Muscle layer of colon (tissue), 2 donors: ENCODE data around the gene HOXA9.

ENCODE experiments used
- H3K27ac ChIP-seq: one replicate; pipeline ENCODE4 v1.7.0; 2013; ENCODE audit warnings: low read depth, mild to moderate bottlenecking, low read length, moderate library complexity
- H3K27me3 ChIP-seq, 2 donors: one replicate each; pipeline ENCODE4 v1.7.0; 2013; ENCODE audit warnings: low read length in 2 of 2, mild to moderate bottlenecking in 2 of 2; ENCODE audit not compliant: insufficient read depth in 2 of 2, control insufficient read depth in 1 of 2
- H3K36me3 ChIP-seq: one replicate; pipeline ENCODE4 v1.7.0; 2013; ENCODE audit warnings: mild to moderate bottlenecking, low read length; ENCODE audit not compliant: insufficient read depth
- H3K4me1 ChIP-seq: one replicate; pipeline ENCODE4 v1.7.0; 2013; ENCODE audit warnings: mild to moderate bottlenecking, low read length; ENCODE audit not compliant: insufficient read depth
- H3K4me3 ChIP-seq, 2 donors: one replicate each; pipeline ENCODE4 v1.7.0; 2013; ENCODE audit warnings: low read length in 2 of 2, low read depth in 1 of 2, mild to moderate bottlenecking in 1 of 2, moderate library complexity in 1 of 2
- H3K9ac ChIP-seq: one replicate; pipeline ENCODE4 v1.7.0; 2013; ENCODE audit warnings: low read length
- H3K9me3 ChIP-seq: one replicate; pipeline ENCODE4 v1.7.0; 2013; ENCODE audit warnings: mild to moderate bottlenecking, low read length
- donor health status: abdominal sarcoma.
- donor health status: Adenocarcinoma of cecum.

Gene HOXA9

GRCh38 chr7:27158436-27159265 is 6.7 kb downstream of the HOXA9 start:
- no peak overlapping the region for H3K9ac ChIP-seq
- H3K4me3 ChIP-seq: no peak overlapping the region
- H3K27me3 ChIP-seq: peaks cover 0 to 12% of the 10 kb centered on the region in 2 donors
- no peak overlapping the region for H3K27ac ChIP-seq
- no peaks in the 10 kb centered on the region for H3K36me3 ChIP-seq
- no peaks in the 10 kb centered on the region for H3K9me3 ChIP-seq
- H3K4me1 ChIP-seq: peaks cover 23% of the 10 kb centered on the region

GRCh38 chr7:27157702-27158431 is 7.5 kb downstream of the HOXA9 start:
- H3K27me3 ChIP-seq: peaks cover 0 to 16% of the 10 kb centered on the region in 2 donors
- H3K27ac ChIP-seq: no peak overlapping the region
- H3K4me3 ChIP-seq: no peak overlapping the region

GRCh38 chr7:27156916-27157701 is 8.2 kb downstream of the HOXA9 start:
- H3K27ac ChIP-seq: peak overlapping the region; percentile 98
- H3K9ac ChIP-seq: no peak overlapping the region
- H3K9me3 ChIP-seq: no peaks in the 10 kb centered on the region
- peaks cover 0 to 19% of the 10 kb centered on the region in 2 donors for H3K27me3 ChIP-seq
- H3K4me3 ChIP-seq: peak overlapping the region; percentile 82 to 96
- no peaks in the 10 kb centered on the region for H3K36me3 ChIP-seq
- H3K4me1 ChIP-seq: peaks cover 32% of the 10 kb centered on the region

More at GRCh38 chr7:27157702-27158431, 7.5 kb downstream of the HOXA9 start:
- Histone ChIP-seq H3K9me3 (no peaks in the 10 kb centered on the region), H3K9ac (no peak overlapping the region), H3K4me1 (peaks cover 31% of the 10 kb centered on the region), H3K36me3 (no peaks in the 10 kb centered on the region)

DNA sequence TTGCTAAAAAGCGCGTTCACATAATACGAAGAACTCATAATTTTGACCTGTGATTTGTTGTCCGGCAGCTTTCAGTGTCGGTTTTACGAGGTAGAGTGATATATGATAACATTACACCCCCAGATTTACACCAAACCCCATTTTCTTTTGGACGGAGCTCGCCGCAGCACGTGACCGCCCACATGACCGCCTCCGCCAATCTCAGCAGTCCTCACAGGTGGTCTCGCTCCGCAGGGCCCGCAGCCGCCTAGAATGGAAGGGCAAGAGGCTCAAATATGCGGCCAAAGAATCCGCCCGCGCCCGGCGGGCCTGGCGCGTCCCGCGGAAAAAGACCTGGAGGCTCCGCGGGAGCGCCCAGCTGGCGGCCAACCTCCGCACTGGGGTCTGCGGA is 8.8 kb downstream of the HOXA9 start, which contains the start of gene HOXA7:
Gene HOXA7, minus strand, starts transcription at position 168 of the 391 bp plus-strand sequence. Its CDS starts 130 bp downstream, at position 38.
- peaks cover 0 to 19% of the 10 kb centered on the region in 2 donors for H3K27me3 ChIP-seq
- peak within 1 kb of the TSS; percentile 98 for H3K27ac ChIP-seq
- H3K4me1 ChIP-seq: peaks cover 32% of the 10 kb centered on the region
- peak within 1 kb of the TSS; percentile 82 to 96 for H3K4me3 ChIP-seq
- H3K9me3 ChIP-seq: no peaks in the 10 kb centered on the region
- peak within 1 kb of the TSS; percentile 49 for H3K9ac ChIP-seq
- H3K36me3 ChIP-seq: no peaks in the 10 kb centered on the region

- Histone ChIP-seq H3K9me3 (no peaks in the 10 kb centered on the region), H3K27me3 (peaks cover 0 to 19% of the 10 kb centered on the region in 2 donors), H3K9ac (peak overlapping the region; percentile 49), H3K4me3 (peak overlapping the region; percentile 82 to 96), H3K36me3 (no peaks in the 10 kb centered on the region), H3K27ac (peak overlapping the region; percentile 98), H3K4me1 (peaks cover 32% of the 10 kb centered on the region)
Observed at GRCh38 chr7:27155816-27156507, 9.4 kb downstream of the HOXA9 start.

GRCh38 chr7:27154901-27155815 is 10.2 kb downstream of the HOXA9 start:
- peak overlapping the region; percentile 98 for H3K27ac ChIP-seq
- no peaks in the 10 kb centered on the region for H3K36me3 ChIP-seq
- peak overlapping the region; percentile 49 for H3K9ac ChIP-seq
- H3K9me3 ChIP-seq: no peaks in the 10 kb centered on the region
- H3K4me1 ChIP-seq: peaks cover 33% of the 10 kb centered on the region
- H3K27me3 ChIP-seq: peaks cover 0 to 22% of the 10 kb centered on the region in 2 donors
- peak overlapping the region; percentile 82 to 96 for H3K4me3 ChIP-seq

GRCh38 chr7:27154369-27154768 is 11.0 kb downstream of the HOXA9 start:
- H3K9ac ChIP-seq: peak overlapping the region; percentile 13
- peaks cover 0 to 24% of the 10 kb centered on the region in 2 donors for H3K27me3 ChIP-seq
- peaks cover 38% of the 10 kb centered on the region for H3K4me1 ChIP-seq
- H3K9me3 ChIP-seq: no peaks in the 10 kb centered on the region
- H3K4me3 ChIP-seq: peak overlapping the region in 1 of 2 donors; percentile 96
- H3K27ac ChIP-seq: no peak overlapping the region
- H3K36me3 ChIP-seq: no peaks in the 10 kb centered on the region

- Histone ChIP-seq H3K27me3 (peaks cover 0 to 24% of the 10 kb centered on the region in 2 donors), H3K4me1 (peaks cover 44% of the 10 kb centered on the region), H3K27ac (peak overlapping the region; percentile 32)
Observed at GRCh38 chr7:27153526-27153925, 11.8 kb downstream of the HOXA9 start.

GRCh38 chr7:27152816-27153442 is 12.4 kb downstream of the HOXA9 start:
- peak overlapping the region; percentile 85 to 92 for H3K4me3 ChIP-seq
- peak overlapping the region; percentile 86 for H3K27ac ChIP-seq
- H3K9me3 ChIP-seq: no peaks in the 10 kb centered on the region
- H3K27me3 ChIP-seq: peaks cover 0 to 24% of the 10 kb centered on the region in 2 donors
- peak overlapping the region; percentile 80 for H3K9ac ChIP-seq
- H3K4me1 ChIP-seq: peaks cover 44% of the 10 kb centered on the region
- H3K36me3 ChIP-seq: no peaks in the 10 kb centered on the region

More at GRCh38 chr7:27153526-27153925, 11.8 kb downstream of the HOXA9 start:
- H3K4me3 ChIP-seq: no peak overlapping the region
- H3K9ac ChIP-seq: no peak overlapping the region
- no peaks in the 10 kb centered on the region for H3K36me3 ChIP-seq
- no peaks in the 10 kb centered on the region for H3K9me3 ChIP-seq
